ENCODE results near the gene HERPUD2. TPM values are rescaled to one million over a fixed set of nuclear protein-coding genes. Genes with fewer than 3 reads are reported as not detected.

The HERPUD2 gene
- total RNA-seq, 4 donors from 2014 or later: 20.1 to 31.5 (median 26.8) TPM

- H3K4me3 ChIP-seq: no peak overlapping the region
- no peak overlapping the region for H3K27ac ChIP-seq
- DNase-seq: no peak
- TF ChIP-seq POLR2A (IDR thresholded peaks at IDR 0.05): no peak
- no peak for TF ChIP-seq CTCF (IDR thresholded peaks at IDR 0.05)
- no peaks in the 10 kb centered on the region for H3K9me3 ChIP-seq
- no peaks in the 10 kb centered on the region for H3K4me1 ChIP-seq
- H3K27me3 ChIP-seq: no peaks in the 10 kb centered on the region
- H3K36me3 ChIP-seq: no peaks in the 10 kb centered on the region
These were observed 19.9 kb upstream of the HERPUD2 start for GRCh38 chr7:35714862-35715261.

- DNase-seq: no peak
These were observed 19.5 kb upstream of the HERPUD2 start for GRCh38 chr7:35714407-35714806.

GRCh38 chr7:35712563-35713226, 17.8 kb upstream of the HERPUD2 start:
- Histone ChIP-seq H3K27ac (no peak overlapping the region), H3K36me3 (no peaks in the 10 kb centered on the region), H3K27me3 (no peaks in the 10 kb centered on the region), H3K4me1 (no peaks in the 10 kb centered on the region), H3K9me3 (no peaks in the 10 kb centered on the region), H3K4me3 (no peak overlapping the region)
- TF ChIP-seq CTCF (IDR thresholded peaks at IDR 0.05) (no peak), POLR2A (IDR thresholded peaks at IDR 0.05) (no peak)
- DNase-seq: no peak

More at GRCh38 chr7:35714407-35714806, 19.5 kb upstream of the HERPUD2 start:
- no peak for TF ChIP-seq POLR2A (IDR thresholded peaks at IDR 0.05)
- TF ChIP-seq CTCF (IDR thresholded peaks at IDR 0.05): no peak
- Histone ChIP-seq H3K4me3 (no peak overlapping the region), H3K9me3 (no peaks in the 10 kb centered on the region), H3K27me3 (no peaks in the 10 kb centered on the region), H3K27ac (no peak overlapping the region), H3K4me1 (no peaks in the 10 kb centered on the region), H3K36me3 (no peaks in the 10 kb centered on the region)

- Histone ChIP-seq H3K9me3 (no peaks in the 10 kb centered on the region), H3K4me1 (no peaks in the 10 kb centered on the region), H3K27me3 (no peaks in the 10 kb centered on the region), H3K4me3 (no peak overlapping the region), H3K27ac (no peak overlapping the region), H3K36me3 (no peaks in the 10 kb centered on the region)
- TF ChIP-seq CTCF (IDR thresholded peaks at IDR 0.05) (no peak), POLR2A (IDR thresholded peaks at IDR 0.05) (no peak)
- DNase-seq: no peak
These were observed 12.5 kb upstream of the HERPUD2 start for GRCh38 chr7:35707422-35707821.

GRCh38 chr7:35705932-35706461, 11.1 kb upstream of the HERPUD2 start:
- H3K27ac ChIP-seq: no peak overlapping the region
- H3K27me3 ChIP-seq: no peaks in the 10 kb centered on the region
- no peak for TF ChIP-seq POLR2A (IDR thresholded peaks at IDR 0.05)
- TF ChIP-seq CTCF (IDR thresholded peaks at IDR 0.05): no peak
- H3K4me3 ChIP-seq: no peak overlapping the region
- no peaks in the 10 kb centered on the region for H3K36me3 ChIP-seq
- no peaks in the 10 kb centered on the region for H3K4me1 ChIP-seq
- no peaks in the 10 kb centered on the region for H3K9me3 ChIP-seq
- no peak for DNase-seq

All from Peyer's patch (tissue), 4 donors.